Measurements from ENCODE around the gene MBP.

- TF ChIP-seq CTCF (IDR thresholded peaks at IDR 0.05; ENCODE audit: insufficient read depth, low read length) = no peak
- TF ChIP-seq REST (IDR thresholded peaks at IDR 0.05; ENCODE audit: insufficient replicate concordance, low read depth) = no peak
- TF ChIP-seq GABPA (IDR thresholded peaks at IDR 0.05; ENCODE audit: low read depth) = no peak
- peak; percentile 43; the same call in 1 of the 2 replicates for TF ChIP-seq POLR2AphosphoS5 (IDR thresholded peaks at IDR 0.05; ENCODE audit: low read depth)
Observed at GRCh38 chr18:77062518-77063003, 70.0 kb downstream of the MBP start.

All from HL-60 (cell line).